Esophagus muscularis mucosa (tissue), 4 donors: ENCODE data around the gene TRIM61.
"Not testable (repeated sequence)": the region's sequence is repeated elsewhere in the genome, so short reads cannot be mapped to it uniquely, and the experiment has no call there.

Source experiments
- CTCF ChIP-seq, 3 experiments: fragments of 200-600 bp in 2 of 3; fragments of 450-650 bp in 1 of 3; sonication (generic) in 2 of 3; IDR thresholded peaks; one replicate each; pipeline ENCODE4 v1.5.1; 2017 to 2019; ENCODE audit warnings: antibody characterized with exemption in 3 of 3, mild to moderate bottlenecking in 2 of 3, moderate library complexity in 1 of 3
- EP300 ChIP-seq: sonication (generic); formaldehyde crosslinking; IDR thresholded peaks from one replicate; pipeline ENCODE4 v1.6.1; 2017; ENCODE audit warnings: antibody characterized with exemption
- POLR2A ChIP-seq: fragments of 450-650 bp; IDR thresholded peaks from one replicate; pipeline ENCODE4 v1.6.1; 2017; ENCODE audit warnings: antibody characterized with exemption, moderate library complexity, mild to moderate bottlenecking, low read depth
- POLR2AphosphoS5 ChIP-seq, 2 donors: sonication (generic); formaldehyde crosslinking; IDR thresholded peaks; one replicate each; pipeline ENCODE4 v1.6.1; 2017; ENCODE audit warnings: antibody characterized with exemption in 2 of 2

GRCh38 chr4:164948006-164948405 lies 29.5 kb downstream of the TRIM61 start:
- not testable (repeated sequence) for TF ChIP-seq CTCF (IDR thresholded peaks at IDR 0.05); POLR2A; POLR2AphosphoS5 (IDR thresholded peaks at IDR 0.05); EP300
